Hepatocyte (in vitro differentiated cells): ENCODE results near the gene ZSCAN20.

Experiments
- CTCF ChIP-seq: fragments of 200-600 bp; sonication (generic); IDR thresholded peaks from 2 replicates; pipeline ENCODE4 v1.5.1; 2016; ENCODE audit warnings: antibody characterized with exemption, mild to moderate bottlenecking; ENCODE audit not compliant: poor library complexity
- EZH2 ChIP-seq: fragments of 200-600 bp; sonication (generic); IDR thresholded peaks from 2 replicates; pipeline ENCODE4 v1.6.1; 2016; ENCODE audit warnings: antibody characterized with exemption, mild to moderate bottlenecking, borderline replicate concordance
- EZH2phosphoT487 ChIP-seq: fragments of 200-600 bp; sonication (generic); IDR thresholded peaks from one replicate; pipeline ENCODE4 v1.6.1; 2018; ENCODE audit warnings: antibody characterized with exemption, mild to moderate bottlenecking, low read depth, moderate library complexity; ENCODE audit not compliant: unreplicated experiment, severe bottlenecking

- no peak for TF ChIP-seq EZH2phosphoT487
- no peak for TF ChIP-seq CTCF
- no peak for TF ChIP-seq EZH2
These were observed 29.3 kb downstream of the ZSCAN20 start for GRCh38 chr1:33501774-33502173.
